Naive B cell (primary cell): Measurements from ENCODE around the gene SUN1. TPM values are rescaled to one million over a fixed set of nuclear protein-coding genes. Genes with fewer than 3 reads are reported as not detected.
"Not testable (repeated sequence)": the region's sequence is repeated elsewhere in the genome, so short reads cannot be mapped to it uniquely, and the experiment has no call there.

ENCODE experiments used
- ATAC-seq, 2 donors: fragments of 150-1000 bp; cut with Tn5 transposase; 2 replicates each; pipeline ENCODE4 v1.10.0; 2021; ENCODE audit warnings: low read depth in 2 of 2, mild to moderate bottlenecking in 2 of 2, moderate library complexity in 2 of 2
- DNase-seq: peaks from one replicate; pipeline ENCODE4 v3.0.0; 2022
- H3K27ac Mint-ChIP-seq, 6 donors: one replicate each; pipeline ENCODE4 v1.8.0; 2020 to 2022; ENCODE audit warnings: mild to moderate bottlenecking in 6 of 6, mixed read lengths in 6 of 6, moderate library complexity in 5 of 6, inconsistent platforms in 2 of 6
- H3K27me3 Mint-ChIP-seq, 3 donors: one replicate each; pipeline ENCODE4 v1.8.0; 2021 to 2022; ENCODE audit warnings: mixed read lengths in 3 of 3, mild to moderate bottlenecking in 1 of 3
- H3K36me3 Mint-ChIP-seq, 2 donors: one replicate each; pipeline ENCODE4 v1.8.0; 2020 to 2022; ENCODE audit warnings: mixed read lengths in 2 of 2, inconsistent platforms in 1 of 2, mild to moderate bottlenecking in 1 of 2
- H3K4me1 Mint-ChIP-seq, 3 donors: one replicate each; pipeline ENCODE4 v1.8.0; 2020 to 2022; ENCODE audit warnings: mixed read lengths in 3 of 3, inconsistent platforms in 1 of 3, mild to moderate bottlenecking in 1 of 3, moderate library complexity in 1 of 3
- H3K4me3 Mint-ChIP-seq, 8 donors: one replicate each; pipeline ENCODE4 v1.8.0; 2020 to 2022; ENCODE audit warnings: mild to moderate bottlenecking in 8 of 8, mixed read lengths in 8 of 8, moderate library complexity in 8 of 8, inconsistent platforms in 2 of 8
- H3K9me3 Mint-ChIP-seq, 7 donors: one replicate each; pipeline ENCODE4 v1.8.0; 2020 to 2022; ENCODE audit warnings: mixed read lengths in 7 of 7, mild to moderate bottlenecking in 5 of 7, inconsistent platforms in 2 of 7, moderate library complexity in 1 of 7
- polyA plus RNA-seq, 6 donors: library from polyadenylated mRNA; unstranded; fragments of 300-500 nt; fragmentation: Illumina TruSeq; gene quantifications; one replicate each; pipeline ENCODE4 v1.2.3, GENCODE V29; 2021; ENCODE audit warnings: low read depth in 6 of 6

The SUN1 gene
- polyA plus RNA-seq, 6 donors from 2014 or later = 38.9 to 93.6 (median 45.5) TPM

- no peak overlapping the region for H3K27ac Mint-ChIP-seq
- no peak for DNase-seq
- H3K4me1 Mint-ChIP-seq = peaks cover 24 to 55% (median 29%) of the 10 kb centered on the region in 3 donors
- no peaks in the 10 kb centered on the region for H3K27me3 Mint-ChIP-seq
- no peak for ATAC-seq
- H3K9me3 Mint-ChIP-seq = no peaks in the 10 kb centered on the region
- H3K4me3 Mint-ChIP-seq = no peak overlapping the region
- H3K36me3 Mint-ChIP-seq = no peaks in the 10 kb centered on the region
These were observed 87.7 kb downstream of the SUN1 start for GRCh38 chr7:919924-920341.

- H3K27me3 Mint-ChIP-seq = no peaks in the 10 kb centered on the region
- H3K27ac Mint-ChIP-seq = peak overlapping the region in 2 of 6 donors; percentile 22 to 29
- H3K4me1 Mint-ChIP-seq = peaks cover 24 to 53% (median 29%) of the 10 kb centered on the region in 3 donors
- H3K9me3 Mint-ChIP-seq = no peaks in the 10 kb centered on the region
- no peak for ATAC-seq
- H3K4me3 Mint-ChIP-seq = peak overlapping the region in 3 of 8 donors; percentile 24 to 65 (median 41)
- no peaks in the 10 kb centered on the region for H3K36me3 Mint-ChIP-seq
- DNase-seq = no peak
These were observed 88.2 kb downstream of the SUN1 start for GRCh38 chr7:920351-921070.

GRCh38 chr7:921071-921461 is 88.8 kb downstream of the SUN1 start:
- peak overlapping the region in 7 of 8 donors; percentile 22 to 83 (median 44) for H3K4me3 Mint-ChIP-seq
- H3K27me3 Mint-ChIP-seq = no peaks in the 10 kb centered on the region
- peaks cover 24 to 48% (median 29%) of the 10 kb centered on the region in 3 donors for H3K4me1 Mint-ChIP-seq
- no peaks in the 10 kb centered on the region for H3K36me3 Mint-ChIP-seq
- ATAC-seq = no peak
- no peak for DNase-seq
- H3K27ac Mint-ChIP-seq = peak overlapping the region in 2 of 6 donors; percentile 59 to 79
- H3K9me3 Mint-ChIP-seq = no peaks in the 10 kb centered on the region

GRCh38 chr7:921581-922333 is 89.5 kb downstream of the SUN1 start:
- ATAC-seq (no peak), DNase-seq (no peak)
- Mint-ChIP-seq H3K4me3 (peak overlapping the region in 6 of 8 donors; percentile 22 to 83 (median 58)), H3K9me3 (no peaks in the 10 kb centered on the region), H3K36me3 (no peaks in the 10 kb centered on the region), H3K27me3 (no peaks in the 10 kb centered on the region), H3K4me1 (peaks cover 24 to 47% (median 26%) of the 10 kb centered on the region in 3 donors), H3K27ac (peak overlapping the region in 3 of 6 donors; percentile 59 to 88 (median 70))

GRCh38 chr7:922334-923107 is 90.2 kb downstream of the SUN1 start:
- peaks cover 24 to 47% (median 26%) of the 10 kb centered on the region in 3 donors for H3K4me1 Mint-ChIP-seq
- no peaks in the 10 kb centered on the region for H3K27me3 Mint-ChIP-seq
- H3K36me3 Mint-ChIP-seq = no peaks in the 10 kb centered on the region
- DNase-seq (no peak), ATAC-seq (peak in 1 of 2 donors; percentile 2)
- H3K4me3 Mint-ChIP-seq = peak overlapping the region; percentile 34 to 93 (median 84)
- H3K9me3 Mint-ChIP-seq = no peaks in the 10 kb centered on the region
- peak overlapping the region in 5 of 6 donors; percentile 79 to 95 (median 89) for H3K27ac Mint-ChIP-seq

GRCh38 chr7:923108-924041 is 91.1 kb downstream of the SUN1 start:
- peak overlapping the region; percentile 34 to 93 (median 84) for H3K4me3 Mint-ChIP-seq
- no peaks in the 10 kb centered on the region for H3K36me3 Mint-ChIP-seq
- peak; percentile 93 to 96 for ATAC-seq
- peak overlapping the region; percentile 79 to 95 (median 90) for H3K27ac Mint-ChIP-seq
- peak; percentile 86 for DNase-seq
- H3K27me3 Mint-ChIP-seq = no peaks in the 10 kb centered on the region
- H3K9me3 Mint-ChIP-seq = no peaks in the 10 kb centered on the region
- H3K4me1 Mint-ChIP-seq = peaks cover 24 to 47% (median 26%) of the 10 kb centered on the region in 3 donors

GRCh38 chr7:924042-924441 is 91.8 kb downstream of the SUN1 start:
- ATAC-seq, H3K36me3 Mint-ChIP-seq, DNase-seq, H3K27me3 Mint-ChIP-seq, H3K9me3 Mint-ChIP-seq: not testable (repeated sequence)
- Mint-ChIP-seq H3K4me3 (peak overlapping the region in 1 of 8 donors; percentile 74), H3K27ac (peak overlapping the region in 1 of 6 donors; percentile 76), H3K4me1 (peaks cover 26 to 47% (median 30%) of the 10 kb centered on the region in 3 donors)

Other genes starting within 250 kb of the SUN1 start
- 1 to 10 TPM; 1.4 to 4.5 (median 2.3) TPM for gene DNAAF5, start 105.8 kb upstream of the SUN1 start, polyA plus RNA-seq
- 1 to 10 TPM; 2.9 to 5.9 (median 4.2) TPM for gene PRKAR1B, start 105.2 kb upstream of the SUN1 start, polyA plus RNA-seq
- gene GET4, start 44.1 kb downstream of the SUN1 start, polyA plus RNA-seq = 10 to 100 TPM in 5 of 6 donors, 1 to 10 TPM in 1; 7.6 to 25.7 (median 16.8) TPM
- 1 to 10 TPM; 3.3 to 7.0 (median 4.3) TPM for gene ADAP1, start 122.2 kb downstream of the SUN1 start, polyA plus RNA-seq
- 10 to 100 TPM; 22.6 to 34.5 (median 27.0) TPM for gene COX19, start 143.1 kb downstream of the SUN1 start, polyA plus RNA-seq
- not detected for gene CYP2W1, start 150.7 kb downstream of the SUN1 start, polyA plus RNA-seq
- 1 to 10 TPM; 2.0 to 9.7 (median 3.9) TPM for gene GPR146, start 212.1 kb downstream of the SUN1 start, polyA plus RNA-seq